Fibroblast of lung (primary cell): ENCODE results near the gene GCHFR.

Experiments
- CTCF ChIP-seq, 2 donors: IDR thresholded peaks in 1 of 2; conservative IDR thresholded peaks in 1 of 2; 1 replicate in 1 of 2; 2 replicates in 1 of 2; pipeline ENCODE4 v1.5.1; 2011 to 2012; ENCODE audit warnings: low read length in 2 of 2, control low read depth in 1 of 2, inconsistent platforms in 1 of 2, low read depth in 1 of 2, mild to moderate bottlenecking in 1 of 2
- EZH2 ChIP-seq: IDR thresholded peaks from 2 replicates; pipeline ENCODE4 v1.5.1; 2012; ENCODE audit warnings: low read length, control low read depth, mild to moderate bottlenecking; ENCODE audit errors: missing control alignments

- TF ChIP-seq CTCF (conservative IDR thresholded peaks at IDR 0.05 in 1 of 2, IDR thresholded peaks at IDR 0.05 in 1 of 2; ENCODE audit: low read depth in 1 of 2, low read length in 2 of 2) (no peak), EZH2 (no peak)
These were observed 49.0 kb downstream of the GCHFR start for GRCh38 chr15:40812721-40813425.
